Mesenchymal stem cell (in vitro differentiated cells and primary cell): Measurements from ENCODE around the gene TK2.

Source experiments
- DNase-seq: peaks from one replicate; pipeline ENCODE4 v3.0.0-alpha.2; 2013
- H2AFZ ChIP-seq: one replicate; pipeline ENCODE4 v1.6.1; 2013; ENCODE audit warnings: low read depth, mild to moderate bottlenecking, control low read depth, inconsistent platforms, low read length, moderate library complexity
- H2AK5ac ChIP-seq: 2 replicates; pipeline ENCODE4 v1.6.1; 2013; ENCODE audit warnings: low read length, moderate library complexity, mild to moderate bottlenecking, inconsistent platforms; ENCODE audit not compliant: severe bottlenecking
- H2BK120ac ChIP-seq: one replicate; pipeline ENCODE4 v1.6.1; 2013; ENCODE audit warnings: low read depth, mild to moderate bottlenecking, inconsistent platforms, low read length, moderate library complexity
- H2BK12ac ChIP-seq, 2 experiments: one replicate each; pipeline ENCODE4 v1.6.1; 2013; ENCODE audit warnings: inconsistent platforms in 2 of 2, low read length in 2 of 2, mild to moderate bottlenecking in 2 of 2, moderate library complexity in 2 of 2, control low read depth in 1 of 2
- H2BK15ac ChIP-seq: one replicate; pipeline ENCODE4 v1.6.1; 2013; ENCODE audit warnings: mild to moderate bottlenecking, low read depth, inconsistent platforms; ENCODE audit not compliant: poor library complexity, severe bottlenecking
- H2BK5ac ChIP-seq: 2 replicates; pipeline ENCODE4 v1.6.1; 2013; ENCODE audit warnings: low read depth, mild to moderate bottlenecking, low read length, control low read depth, inconsistent platforms; ENCODE audit not compliant: poor library complexity, severe bottlenecking
- H3K14ac ChIP-seq, 2 experiments: one replicate each; pipeline ENCODE4 v1.6.1; 2013; ENCODE audit warnings: inconsistent platforms in 2 of 2, low read length in 2 of 2, control low read depth in 1 of 2, mild to moderate bottlenecking in 1 of 2, moderate library complexity in 1 of 2
- H3K18ac ChIP-seq, 2 experiments: one replicate each; pipeline ENCODE4 v1.6.1; 2013; ENCODE audit warnings: inconsistent platforms in 2 of 2, low read length in 2 of 2, control low read depth in 1 of 2, low read depth in 1 of 2, mild to moderate bottlenecking in 1 of 2
- H3K23ac ChIP-seq, 2 experiments: one replicate each; pipeline ENCODE4 v1.6.1; 2013; ENCODE audit warnings: inconsistent platforms in 2 of 2, low read length in 2 of 2, mild to moderate bottlenecking in 2 of 2, moderate library complexity in 2 of 2, control low read depth in 1 of 2
- H3K27ac ChIP-seq: 2 replicates; pipeline ENCODE4 v1.5.1; 2013; ENCODE audit warnings: mild to moderate bottlenecking, moderate library complexity, low read length, control low read depth, inconsistent platforms; ENCODE audit not compliant: poor library complexity, severe bottlenecking
- H3K27me3 ChIP-seq, 2 experiments: 2 replicates each; pipeline versions ENCODE4 v1.6.1 to v1.7.0; 2013; ENCODE audit warnings: low read length in 2 of 2, mild to moderate bottlenecking in 2 of 2, moderate library complexity in 2 of 2, control low read depth in 1 of 2, inconsistent platforms in 1 of 2; ENCODE audit not compliant: control insufficient read depth in 1 of 2, insufficient read depth in 1 of 2
- H3K36me3 ChIP-seq, 2 experiments: 2 replicates each; pipeline versions ENCODE4 v1.6.1 to v1.7.0; 2013; ENCODE audit warnings: low read length in 2 of 2, control low read depth in 1 of 2, inconsistent platforms in 1 of 2, low read depth in 1 of 2, mild to moderate bottlenecking in 1 of 2; ENCODE audit not compliant: insufficient read depth in 2 of 2, control insufficient read depth in 1 of 2
- H3K4ac ChIP-seq, 2 experiments: one replicate each; pipeline ENCODE4 v1.6.1; 2013; ENCODE audit warnings: inconsistent platforms in 2 of 2, low read length in 2 of 2, mild to moderate bottlenecking in 2 of 2, moderate library complexity in 2 of 2, control low read depth in 1 of 2, low read depth in 1 of 2
- H3K4me1 ChIP-seq: 2 replicates; pipeline ENCODE4 v1.6.1; 2013; ENCODE audit warnings: low read depth, low read length, control low read depth; ENCODE audit not compliant: control insufficient read depth, insufficient read depth
- H3K4me2 ChIP-seq: 2 replicates; pipeline ENCODE4 v1.6.1; 2013; ENCODE audit warnings: low read length, mild to moderate bottlenecking, inconsistent platforms; ENCODE audit not compliant: poor library complexity, severe bottlenecking
- H3K4me3 ChIP-seq, 2 experiments: 2 replicates each; pipeline versions ENCODE4 v1.5.1 to v1.7.0; 2013; ENCODE audit warnings: low read length in 2 of 2, mild to moderate bottlenecking in 2 of 2, control low read depth in 1 of 2, low read depth in 1 of 2; ENCODE audit not compliant: insufficient read depth in 1 of 2
- H3K79me1 ChIP-seq: replicated peaks from 2 replicates; pipeline ENCODE4 v1.6.1; 2013; ENCODE audit warnings: mild to moderate bottlenecking, control low read depth, low read length, inconsistent platforms; ENCODE audit not compliant: poor library complexity, severe bottlenecking
- H3K9ac ChIP-seq: 2 replicates; pipeline ENCODE4 v1.7.0; 2013; ENCODE audit warnings: mild to moderate bottlenecking, low read length, moderate library complexity
- H3K9me3 ChIP-seq: 2 replicates; pipeline ENCODE4 v1.7.0; 2013; ENCODE audit warnings: mild to moderate bottlenecking, low read length; ENCODE audit not compliant: control insufficient read depth
- H4K8ac ChIP-seq: one replicate; pipeline ENCODE4 v1.6.1; 2013; ENCODE audit warnings: inconsistent platforms, mild to moderate bottlenecking, low read length, moderate library complexity
- H4K91ac ChIP-seq: one replicate; pipeline ENCODE4 v1.6.1; 2013; ENCODE audit warnings: mild to moderate bottlenecking, low read length, inconsistent platforms
- WGBS: methylation state at CpG from one replicate; pipeline ENCODE4 v1.1.7; 2013; ENCODE audit warnings: mixed read lengths; 5-methylcytosine and 5-hydroxymethylcytosine counted together

Gene TK2

DNA sequence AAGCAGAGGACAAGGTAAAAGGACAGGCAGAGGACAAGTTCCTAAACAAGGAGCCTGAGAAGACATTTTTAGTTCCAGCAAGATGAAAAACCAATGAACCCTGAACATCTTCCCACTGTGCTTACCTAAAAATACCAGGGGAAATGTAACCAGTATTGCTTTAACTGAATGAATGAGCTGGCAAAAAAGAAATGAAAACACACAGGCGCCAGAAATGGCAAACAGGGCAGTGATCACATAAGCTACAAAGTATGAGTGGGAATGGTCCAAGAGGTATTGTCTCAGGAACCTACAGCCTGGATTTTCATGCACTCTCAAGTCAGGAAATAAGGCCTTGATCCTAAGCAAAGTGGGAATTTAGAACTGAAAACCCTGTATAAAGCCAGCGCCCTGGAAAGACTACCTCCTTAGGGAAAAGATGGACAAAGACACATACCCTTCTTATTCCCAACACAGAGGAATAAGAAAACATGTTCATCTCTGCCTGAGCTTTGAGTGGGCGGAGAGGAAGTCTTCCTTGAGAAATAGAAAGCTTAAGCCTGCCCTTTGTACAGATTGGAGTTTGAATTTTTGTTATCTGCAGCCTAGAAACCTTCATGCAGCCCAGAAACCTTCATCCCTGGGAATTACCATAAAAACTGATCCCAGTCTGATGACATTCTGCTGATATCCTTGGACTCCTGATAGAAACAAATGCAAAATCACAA, 31.5 kb upstream of the TK2 start:
- no peak overlapping the region for H2BK15ac ChIP-seq
- H2BK120ac ChIP-seq: no peak overlapping the region
- H3K14ac ChIP-seq: no peak overlapping the region
- no peak overlapping the region for H3K4ac ChIP-seq
- peak overlapping the region; percentile 82 for H2AK5ac ChIP-seq
- H2AFZ ChIP-seq: no peak overlapping the region
- H3K79me1 ChIP-seq: no peaks in the 10 kb centered on the region
- no peak overlapping the region for H4K8ac ChIP-seq
- peaks cover 0 to 13% of the 10 kb centered on the region in 2 experiments for H3K27me3 ChIP-seq
- H3K23ac ChIP-seq: no peak overlapping the region
- no peak for DNase-seq
- WGBS: 94% methylated on average over 3 of the region's 3 CpGs
- peak overlapping the region; percentile 89 for H2BK5ac ChIP-seq
- peak overlapping the region; percentile 31 for H3K9ac ChIP-seq
- no peak overlapping the region for H3K18ac ChIP-seq
- H4K91ac ChIP-seq: no peak overlapping the region
- H3K4me3 ChIP-seq: no peak overlapping the region
- no peak overlapping the region for H3K4me2 ChIP-seq
- H3K36me3 ChIP-seq: peaks cover 0 to 10% of the 10 kb centered on the region in 2 experiments
- peak overlapping the region; percentile 94 for H3K27ac ChIP-seq
- peaks cover 11% of the 10 kb centered on the region for H3K4me1 ChIP-seq
- no peak overlapping the region for H2BK12ac ChIP-seq
- H3K9me3 ChIP-seq: no peaks in the 10 kb centered on the region

DNA sequence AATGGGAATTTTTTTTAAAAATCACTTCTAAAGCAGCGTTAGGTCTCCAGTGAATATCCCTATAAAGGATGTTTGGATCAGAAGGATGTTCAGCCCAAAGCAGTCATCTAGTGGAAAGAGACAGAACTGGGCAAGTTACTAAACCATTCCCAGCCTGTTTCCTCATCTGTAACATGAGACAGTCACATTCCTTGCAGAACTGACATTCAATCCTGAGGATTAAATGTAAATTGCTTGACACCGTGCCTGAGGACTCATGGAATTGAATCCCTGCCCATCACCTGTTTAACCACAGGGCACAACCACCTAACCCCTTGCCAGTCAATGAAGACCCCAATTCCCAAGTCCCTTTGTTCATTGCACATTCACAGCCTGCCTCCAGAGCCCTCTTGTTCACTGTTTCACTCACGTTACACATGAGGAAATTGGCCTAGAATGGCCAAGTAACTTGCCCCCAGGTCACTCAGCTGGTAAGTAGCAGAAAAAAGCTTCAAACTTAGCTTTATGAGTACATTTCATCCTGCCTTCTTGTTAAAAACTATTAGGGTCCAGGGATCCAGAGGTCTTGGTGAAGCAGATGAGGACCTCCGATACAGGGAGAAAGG, 30.8 kb upstream of the TK2 start:
- Histone ChIP-seq H2BK5ac (peak overlapping the region; percentile 89), H3K79me1 (no peaks in the 10 kb centered on the region), H2BK15ac (no peak overlapping the region)

DNA sequence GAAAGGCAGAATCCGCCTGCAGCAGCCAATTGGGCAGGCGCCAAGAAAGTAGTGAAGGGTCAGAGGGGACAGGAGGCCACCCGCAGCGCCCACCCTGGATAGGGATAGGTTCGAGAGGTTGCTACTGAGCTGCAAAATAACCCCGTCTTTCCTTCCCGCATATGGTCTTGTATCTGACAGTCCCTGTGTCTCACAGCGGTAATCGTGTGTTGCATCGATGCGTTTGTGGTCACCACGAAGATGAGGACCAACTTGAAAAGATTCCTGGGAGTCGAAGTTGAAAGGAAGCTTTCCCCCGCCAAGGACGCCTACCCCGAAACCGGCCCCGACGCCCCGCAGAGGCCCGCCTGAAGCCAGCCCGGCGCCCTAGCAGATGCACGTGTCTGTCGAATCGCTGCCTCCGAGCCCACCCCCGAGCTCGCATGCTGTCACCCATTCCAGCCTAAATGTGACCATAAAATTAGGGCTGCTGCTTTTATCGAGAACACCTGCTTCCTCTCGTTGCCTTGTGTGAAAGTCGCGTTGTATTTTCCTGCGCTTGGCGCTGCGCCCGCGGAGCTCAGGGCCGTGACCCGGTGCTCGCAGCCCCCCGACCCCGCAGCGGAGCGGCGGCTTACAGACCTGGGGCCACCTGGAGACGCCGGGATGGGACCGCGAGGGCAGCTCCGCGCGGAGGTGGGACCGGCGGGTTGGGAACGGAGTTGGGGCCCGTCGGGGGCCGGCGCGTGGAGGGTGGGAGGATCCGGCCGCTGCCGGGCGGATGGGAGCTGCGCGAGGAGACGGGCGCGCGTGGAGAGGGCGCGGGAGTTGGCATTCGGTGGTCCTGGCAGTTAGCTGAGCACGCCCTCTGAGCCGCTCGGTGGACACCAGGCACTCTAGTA, 29.0 kb upstream of the TK2 start, which contains the start of gene CMTM2:
Gene CMTM2, plus strand, starts transcription at position 813 of the 881 bp plus-strand sequence. CDS start 145 bp downstream, outside the sequence.
- Histone ChIP-seq H3K9me3 (no peaks in the 10 kb centered on the region), H3K4me3 (peak within 1 kb of the TSS in 1 of 2 experiments; percentile 32), H3K79me1 (no peaks in the 10 kb centered on the region), H3K4me1 (peaks cover 11% of the 10 kb centered on the region), H2BK120ac (no peak within 1 kb of the TSS), H3K36me3 (peaks cover 0 to 10% of the 10 kb centered on the region in 2 experiments), H3K4me2 (no peak within 1 kb of the TSS), H2BK15ac (no peak within 1 kb of the TSS), H2AFZ (no peak within 1 kb of the TSS), H2BK12ac (peak within 1 kb of the TSS in 1 of 2 experiments; percentile 17), H3K27me3 (peaks cover 0 to 13% of the 10 kb centered on the region in 2 experiments), H4K91ac (no peak within 1 kb of the TSS), H3K27ac (peak within 1 kb of the TSS; percentile 90), H2AK5ac (peak within 1 kb of the TSS; percentile 99), H3K4ac (no peak within 1 kb of the TSS), H4K8ac (no peak within 1 kb of the TSS), H2BK5ac (peak within 1 kb of the TSS; percentile 89), H3K14ac (no peak within 1 kb of the TSS), H3K18ac (peak within 1 kb of the TSS in 1 of 2 experiments; percentile 18), H3K9ac (peak within 1 kb of the TSS; percentile 45), H3K23ac (no peak within 1 kb of the TSS)
- whole genome bisulfite sequencing: 96% methylated on average over 72 of the region's 77 CpGs
- DNase-seq: no peak

More for the DNA sequence above, 30.8 kb upstream of the TK2 start:
- peak overlapping the region; percentile 82 for H2AK5ac ChIP-seq
- H2AFZ ChIP-seq: no peak overlapping the region
- no peak overlapping the region for H3K18ac ChIP-seq
- H3K4ac ChIP-seq: no peak overlapping the region
- no peak overlapping the region for H3K14ac ChIP-seq
- H3K27me3 ChIP-seq: peaks cover 0 to 13% of the 10 kb centered on the region in 2 experiments
- no peak overlapping the region for H3K4me3 ChIP-seq
- no peak overlapping the region for H4K8ac ChIP-seq
- no peak overlapping the region for H2BK120ac ChIP-seq
- no peak overlapping the region for H3K23ac ChIP-seq
- no peak overlapping the region for H4K91ac ChIP-seq
- H2BK12ac ChIP-seq: no peak overlapping the region
- peak overlapping the region; percentile 13 for H3K4me2 ChIP-seq
- peak; percentile 68 for DNase-seq
- peaks cover 0 to 10% of the 10 kb centered on the region in 2 experiments for H3K36me3 ChIP-seq
- WGBS: 78% methylated on average over 4 of the region's 4 CpGs
- H3K4me1 ChIP-seq: peaks cover 11% of the 10 kb centered on the region
- peak overlapping the region; percentile 31 for H3K9ac ChIP-seq
- no peaks in the 10 kb centered on the region for H3K9me3 ChIP-seq
- peak overlapping the region; percentile 94 for H3K27ac ChIP-seq
